ENCODE results near the gene NRARP. TPM values are rescaled to one million over a fixed set of nuclear protein-coding genes. Genes with fewer than 3 reads are reported as not detected.
A peak's percentile ranks its signal among the peaks of the same experiment; 100 is the strongest.

NRARP gene, protein sequence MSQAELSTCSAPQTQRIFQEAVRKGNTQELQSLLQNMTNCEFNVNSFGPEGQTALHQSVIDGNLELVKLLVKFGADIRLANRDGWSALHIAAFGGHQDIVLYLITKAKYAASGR
- 3.1 TPM for total RNA-seq
- polyA plus RNA-seq = 1.6 TPM
- long read RNA-seq, donor 1 = 0 reads
- long read RNA-seq, donor 2 = 0 reads
- long read RNA-seq, donor 3, transcript NRARP-201 (1 exons, 1,770 nt) = major isoform, 5 of 5 reads
- long read RNA-seq, donor 3, partial matches to known transcripts = 0 of 5 reads
- long read RNA-seq, donor 3, other reads (novel, unspliced or antisense) = 0 of 5 reads
- long read RNA-seq, donor 4, transcript NRARP-201 (1 exons, 1,770 nt) = major isoform, 6 of 6 reads
- long read RNA-seq, donor 4, partial matches to known transcripts = 0 of 6 reads
- long read RNA-seq, donor 4, other reads (novel, unspliced or antisense) = 0 of 6 reads
- long read RNA-seq, donor 5, transcript NRARP-201 (1 exons, 1,770 nt) = major isoform, 10 of 10 reads
- long read RNA-seq, donor 5, partial matches to known transcripts = 0 of 10 reads
- long read RNA-seq, donor 5, other reads (novel, unspliced or antisense) = 0 of 10 reads
- long read RNA-seq, donor 6, partial matches to known transcripts = 0 of 3 reads
- long read RNA-seq, donor 6, other reads (novel, unspliced or antisense) = 0 of 3 reads
- long read RNA-seq, donor 7, transcript NRARP-201 (1 exons, 1,770 nt) = major isoform, 5 of 5 reads
- long read RNA-seq, donor 7, partial matches to known transcripts = 0 of 5 reads
- long read RNA-seq, donor 7, other reads (novel, unspliced or antisense) = 0 of 5 reads
- long read RNA-seq, donor 8, transcript NRARP-201 (1 exons, 1,770 nt) = major isoform, 6 of 6 reads
- long read RNA-seq, donor 8, partial matches to known transcripts = 0 of 6 reads
- long read RNA-seq, donor 8, other reads (novel, unspliced or antisense) = 0 of 6 reads
- long read RNA-seq, donor 9, transcript NRARP-201 (1 exons, 1,770 nt) = major isoform, 5 of 5 reads
- long read RNA-seq, donor 9, partial matches to known transcripts = 0 of 5 reads
- long read RNA-seq, donor 9, other reads (novel, unspliced or antisense) = 0 of 5 reads
- long read RNA-seq, donor 10, transcript NRARP-201 (1 exons, 1,770 nt) = major isoform, 5 of 5 reads
- long read RNA-seq, donor 10, partial matches to known transcripts = 0 of 5 reads
- long read RNA-seq, donor 10, other reads (novel, unspliced or antisense) = 0 of 5 reads

- H3K27ac ChIP-seq (ENCODE audit: low read depth in 1 of 2, low read length in 1 of 2) = peak within 1 kb of the TSS; percentile 76 to 79
- peaks cover 85 to 92% of the 10 kb centered on the region in 2 donors for H3K27me3 ChIP-seq (ENCODE audit: control insufficient read depth in 2 of 2, insufficient read depth in 1 of 2, low read length in 1 of 2)
- H3K9me3 ChIP-seq (ENCODE audit: control insufficient read depth in 2 of 2, insufficient read depth in 1 of 2, low read length in 1 of 2) = no peaks in the 10 kb centered on the region
- no peaks in the 10 kb centered on the region for H3K36me3 ChIP-seq (ENCODE audit: control insufficient read depth in 2 of 2, insufficient read depth in 2 of 2, low read length in 1 of 2)
- under 1% methylated on average over 60 of the region's 60 CpGs for WGBS
- peak within 1 kb of the TSS; percentile 29 to 58 for H3K4me3 ChIP-seq (ENCODE audit: low read length in 2 of 2)
- H3K4me1 ChIP-seq (ENCODE audit: control insufficient read depth in 2 of 2, insufficient read depth in 2 of 2, low read length in 2 of 2) = peaks cover 8 to 58% of the 10 kb centered on the region in 2 donors
- peak in 8 of 9 donors; percentile 58 to 91 (median 82) for DNase-seq (ENCODE audit: low read depth in 6 of 9, low spot score in 9 of 9)
These were observed at the start of gene NRARP for GRCh38 chr9:137302118-137302448. Gene NRARP, minus strand, starts transcription at chr9:137302271. Its CDS starts 343 bp downstream, at chr9:137301928.

- WGBS = 98% methylated on average over 30 of the region's 30 CpGs
These were observed 48.9 kb upstream of the NRARP start for GRCh38 chr9:137350696-137351584.

DNA sequence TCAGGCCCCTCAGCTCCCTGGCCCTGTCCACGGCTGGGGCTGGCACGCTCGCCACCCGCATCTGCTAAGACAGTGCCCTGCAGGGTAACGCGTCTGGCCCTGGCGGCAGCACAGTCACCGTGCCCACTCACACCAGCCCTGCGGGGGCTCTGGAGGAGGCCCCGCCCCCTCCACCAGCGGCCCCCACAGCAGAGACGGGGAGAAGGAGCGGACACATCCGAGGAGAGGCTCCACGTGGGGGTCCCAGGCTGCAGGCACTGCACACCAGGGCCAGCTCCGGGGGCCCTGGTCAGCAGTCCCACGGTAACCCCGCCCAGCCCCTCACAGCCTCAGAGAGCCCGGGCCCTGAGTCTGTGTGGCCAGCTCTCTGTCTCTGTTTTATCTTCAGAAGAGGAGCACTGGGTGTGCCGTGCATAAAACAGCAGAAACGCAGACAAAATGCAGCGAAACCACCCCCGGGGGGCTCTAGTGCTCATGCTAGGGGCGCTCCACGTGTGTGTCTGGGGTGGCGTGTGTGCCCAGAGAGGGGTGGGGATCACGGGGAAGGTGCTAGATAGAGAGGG is 47.5 kb upstream of the NRARP start:
- no peak overlapping the region for H3K4me3 ChIP-seq (ENCODE audit: low read length in 2 of 2)
- H3K27me3 ChIP-seq (ENCODE audit: control insufficient read depth in 2 of 2, insufficient read depth in 1 of 2, low read length in 1 of 2) = no peaks in the 10 kb centered on the region
- no peak for DNase-seq (ENCODE audit: low read depth in 6 of 9, low spot score in 9 of 9)
- no peaks in the 10 kb centered on the region for H3K36me3 ChIP-seq (ENCODE audit: control insufficient read depth in 2 of 2, insufficient read depth in 2 of 2, low read length in 1 of 2)
- H3K9me3 ChIP-seq (ENCODE audit: control insufficient read depth in 2 of 2, insufficient read depth in 1 of 2, low read length in 1 of 2) = peaks cover 8 to 34% of the 10 kb centered on the region in 2 donors
- no peak overlapping the region for H3K27ac ChIP-seq (ENCODE audit: low read depth in 1 of 2, low read length in 1 of 2)
- 97% methylated on average over 27 of the region's 27 CpGs for WGBS
- H3K4me1 ChIP-seq (ENCODE audit: control insufficient read depth in 2 of 2, insufficient read depth in 2 of 2, low read length in 2 of 2) = no peaks in the 10 kb centered on the region

More at GRCh38 chr9:137350696-137351584, 48.9 kb upstream of the NRARP start:
- H3K27ac ChIP-seq (ENCODE audit: low read depth in 1 of 2, low read length in 1 of 2) = no peak overlapping the region
- no peak overlapping the region for H3K4me3 ChIP-seq (ENCODE audit: low read length in 2 of 2)
- H3K9me3 ChIP-seq (ENCODE audit: control insufficient read depth in 2 of 2, insufficient read depth in 1 of 2, low read length in 1 of 2) = peaks cover 12 to 48% of the 10 kb centered on the region in 2 donors
- H3K27me3 ChIP-seq (ENCODE audit: control insufficient read depth in 2 of 2, insufficient read depth in 1 of 2, low read length in 1 of 2) = no peaks in the 10 kb centered on the region
- DNase-seq (ENCODE audit: low read depth in 6 of 9, low spot score in 9 of 9) = no peak
- no peaks in the 10 kb centered on the region for H3K36me3 ChIP-seq (ENCODE audit: control insufficient read depth in 2 of 2, insufficient read depth in 2 of 2, low read length in 1 of 2)
- no peaks in the 10 kb centered on the region for H3K4me1 ChIP-seq (ENCODE audit: control insufficient read depth in 2 of 2, insufficient read depth in 2 of 2, low read length in 2 of 2)

DNA sequence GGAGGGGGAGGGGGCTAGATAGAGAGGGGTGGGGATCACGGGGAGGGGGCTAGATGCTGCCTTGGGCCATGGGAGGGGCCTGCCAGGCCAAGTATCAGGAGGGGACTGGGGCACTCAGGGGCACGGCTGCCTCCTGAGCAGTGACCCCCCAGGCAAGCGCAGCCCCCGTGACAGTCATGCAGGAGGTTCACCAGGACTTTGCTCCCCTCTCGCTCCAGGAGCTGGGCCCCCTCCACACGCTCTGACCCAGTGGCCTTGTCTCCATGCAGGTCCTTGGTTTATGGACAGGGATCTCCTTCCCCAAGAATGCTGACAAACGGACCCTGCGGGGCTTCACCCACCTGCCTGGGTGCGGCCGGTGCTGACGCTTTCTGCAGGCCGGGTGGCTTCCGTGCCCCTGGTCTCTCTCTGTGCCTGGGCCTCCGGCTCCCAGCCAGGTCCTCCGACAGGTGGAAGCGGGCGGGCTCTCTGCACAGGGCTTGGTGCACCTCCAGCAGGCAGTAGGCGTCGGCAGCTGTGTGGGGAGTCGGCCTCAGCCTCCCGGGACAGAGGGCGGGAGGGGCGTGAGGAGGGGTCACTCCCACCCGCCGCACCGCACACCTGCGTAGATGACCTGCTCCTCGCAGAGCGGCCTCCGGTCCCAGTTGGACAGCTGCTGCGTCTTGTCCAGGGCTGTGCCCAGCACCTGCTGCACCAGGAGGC is 46.8 kb upstream of the NRARP start:
- Histone ChIP-seq H3K4me3 (ENCODE audit: low read length in 2 of 2) (no peak overlapping the region), H3K27ac (ENCODE audit: low read depth in 1 of 2, low read length in 1 of 2) (no peak overlapping the region), H3K4me1 (ENCODE audit: control insufficient read depth in 2 of 2, insufficient read depth in 2 of 2, low read length in 2 of 2) (no peaks in the 10 kb centered on the region), H3K9me3 (ENCODE audit: control insufficient read depth in 2 of 2, insufficient read depth in 1 of 2, low read length in 1 of 2) (peaks cover 6 to 28% of the 10 kb centered on the region in 2 donors), H3K27me3 (ENCODE audit: control insufficient read depth in 2 of 2, insufficient read depth in 1 of 2, low read length in 1 of 2) (no peaks in the 10 kb centered on the region), H3K36me3 (ENCODE audit: control insufficient read depth in 2 of 2, insufficient read depth in 2 of 2, low read length in 1 of 2) (no peaks in the 10 kb centered on the region)
- WGBS = 98% methylated on average over 31 of the region's 31 CpGs
- no peak for DNase-seq (ENCODE audit: low read depth in 6 of 9, low spot score in 9 of 9)

DNA sequence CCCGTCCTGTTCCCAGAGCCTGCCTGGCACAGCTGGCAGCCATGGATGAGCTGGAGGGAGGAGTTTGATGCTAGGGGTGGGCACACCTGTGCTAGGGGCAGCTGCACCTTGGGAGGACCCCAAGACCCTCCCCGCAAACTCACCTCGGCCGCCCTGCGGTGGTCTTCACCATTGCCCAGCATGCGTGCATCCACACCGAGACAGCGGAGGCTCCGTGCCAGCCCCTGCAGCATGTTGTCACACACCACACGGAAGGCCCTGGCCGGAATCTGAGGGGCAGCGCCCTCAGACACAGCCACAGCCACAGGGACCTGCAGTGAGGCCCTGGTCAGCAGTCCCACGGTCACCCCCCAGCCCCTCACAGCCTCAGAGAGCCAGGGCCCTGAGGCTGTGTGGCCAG is 45.9 kb upstream of the NRARP start:
- Histone ChIP-seq H3K36me3 (ENCODE audit: control insufficient read depth in 2 of 2, insufficient read depth in 2 of 2, low read length in 1 of 2) (no peaks in the 10 kb centered on the region), H3K27me3 (ENCODE audit: control insufficient read depth in 2 of 2, insufficient read depth in 1 of 2, low read length in 1 of 2) (no peaks in the 10 kb centered on the region), H3K4me1 (ENCODE audit: control insufficient read depth in 2 of 2, insufficient read depth in 2 of 2, low read length in 2 of 2) (no peaks in the 10 kb centered on the region), H3K27ac (ENCODE audit: low read depth in 1 of 2, low read length in 1 of 2) (no peak overlapping the region), H3K4me3 (ENCODE audit: low read length in 2 of 2) (no peak overlapping the region), H3K9me3 (ENCODE audit: control insufficient read depth in 2 of 2, insufficient read depth in 1 of 2, low read length in 1 of 2) (peaks cover 6 to 25% of the 10 kb centered on the region in 2 donors)
- 98% methylated on average over 13 of the region's 13 CpGs for WGBS
- DNase-seq (ENCODE audit: low read depth in 6 of 9, low spot score in 9 of 9) = no peak

GRCh38 chr9:137342482-137342881 is 40.4 kb upstream of the NRARP start:
- Histone ChIP-seq H3K4me3 (ENCODE audit: low read length in 2 of 2) (no peak overlapping the region), H3K9me3 (ENCODE audit: control insufficient read depth in 2 of 2, insufficient read depth in 1 of 2, low read length in 1 of 2) (peaks cover 0 to 12% of the 10 kb centered on the region in 2 donors), H3K27me3 (ENCODE audit: control insufficient read depth in 2 of 2, insufficient read depth in 1 of 2, low read length in 1 of 2) (no peaks in the 10 kb centered on the region), H3K4me1 (ENCODE audit: control insufficient read depth in 2 of 2, insufficient read depth in 2 of 2, low read length in 2 of 2) (no peaks in the 10 kb centered on the region), H3K27ac (ENCODE audit: low read depth in 1 of 2, low read length in 1 of 2) (no peak overlapping the region), H3K36me3 (ENCODE audit: control insufficient read depth in 2 of 2, insufficient read depth in 2 of 2, low read length in 1 of 2) (no peaks in the 10 kb centered on the region)
- 82% methylated on average over 7 of the region's 7 CpGs for WGBS
- DNase-seq (ENCODE audit: low read depth in 6 of 9, low spot score in 9 of 9) = no peak

DNA sequence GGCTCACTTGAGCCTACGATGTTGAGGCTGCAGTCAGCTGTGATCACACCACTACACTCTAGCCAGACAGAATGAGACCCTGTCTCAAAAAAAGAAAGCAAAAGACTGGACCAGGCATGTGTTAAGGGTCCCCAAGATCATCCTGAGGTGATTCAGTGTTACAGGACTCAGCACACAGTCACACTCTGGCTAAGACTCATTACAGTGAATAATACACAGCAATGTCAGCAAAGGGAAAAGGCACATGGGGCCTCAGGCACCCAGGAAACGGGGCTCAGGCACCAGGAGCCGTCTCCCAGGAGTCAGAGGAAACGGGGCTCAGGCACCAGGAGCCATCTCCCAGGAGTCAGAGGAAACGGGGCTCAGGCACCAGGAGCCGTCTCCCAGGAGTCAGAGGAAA is 39.2 kb upstream of the NRARP start:
- Histone ChIP-seq H3K4me3 (ENCODE audit: low read length in 2 of 2) (no peak overlapping the region), H3K36me3 (ENCODE audit: control insufficient read depth in 2 of 2, insufficient read depth in 2 of 2, low read length in 1 of 2) (no peaks in the 10 kb centered on the region), H3K4me1 (ENCODE audit: control insufficient read depth in 2 of 2, insufficient read depth in 2 of 2, low read length in 2 of 2) (no peaks in the 10 kb centered on the region), H3K27ac (ENCODE audit: low read depth in 1 of 2, low read length in 1 of 2) (no peak overlapping the region), H3K9me3 (ENCODE audit: control insufficient read depth in 2 of 2, insufficient read depth in 1 of 2, low read length in 1 of 2) (peaks cover 0 to 3% of the 10 kb centered on the region in 2 donors), H3K27me3 (ENCODE audit: control insufficient read depth in 2 of 2, insufficient read depth in 1 of 2, low read length in 1 of 2) (no peaks in the 10 kb centered on the region)
- 80% methylated on average over 6 of the region's 6 CpGs for WGBS
- no peak for DNase-seq (ENCODE audit: low read depth in 6 of 9, low spot score in 9 of 9)

Data from thymus (tissue), 14 donors.